ENCODE measurements around the gene PNLDC1.
"Not testable (repeated sequence)": the region's sequence is repeated elsewhere in the genome, so short reads cannot be mapped to it uniquely, and the experiment has no call there.

PNLDC1 gene

GRCh38 chr6:159849851-159850250 is 49.8 kb downstream of the PNLDC1 start:
- DNase-seq (ENCODE audit: low spot score) = not testable (repeated sequence)

GRCh38 chr6:159852877-159853276 is 52.8 kb downstream of the PNLDC1 start:
- peak; percentile 20 for DNase-seq (ENCODE audit: low spot score)

- no peak for DNase-seq (ENCODE audit: low spot score)
Measured at GRCh38 chr6:159853754-159854153, 53.7 kb downstream of the PNLDC1 start.

- no peak for DNase-seq (ENCODE audit: low spot score)
Measured at GRCh38 chr6:159854959-159855358, 54.9 kb downstream of the PNLDC1 start.

- no peak for DNase-seq (ENCODE audit: low spot score)
Measured at GRCh38 chr6:159858259-159858658, 58.2 kb downstream of the PNLDC1 start.

GRCh38 chr6:159860482-159860881 is 60.4 kb downstream of the PNLDC1 start:
- no peak for DNase-seq (ENCODE audit: low spot score)

- no peak for DNase-seq (ENCODE audit: low spot score)
Measured at GRCh38 chr6:159862103-159862502, 62.0 kb downstream of the PNLDC1 start.

GRCh38 chr6:159863341-159863740 is 63.3 kb downstream of the PNLDC1 start:
- DNase-seq (ENCODE audit: low spot score) = peak; percentile 63

GRCh38 chr6:159865226-159865920 is 65.3 kb downstream of the PNLDC1 start:
- no peak for DNase-seq (ENCODE audit: low spot score)

- DNase-seq (ENCODE audit: low spot score) = no peak
Measured at GRCh38 chr6:159866286-159867247, 66.5 kb downstream of the PNLDC1 start.

Data from hematopoietic multipotent progenitor cell treated with erythropoietin and hydrocortisone succinate and interleukin-3 and kit ligand, for 17 days (in vitro differentiated cells).